GM19468 (cell line): ENCODE measurements around the gene DIP2C.
"Not testable (repeated sequence)": the region's sequence is repeated elsewhere in the genome, so short reads cannot be mapped to it uniquely, and the experiment has no call there.

ENCODE experiments used
- ATAC-seq: cut with Tn5 transposase; IDR thresholded peaks from one replicate; pipeline ENCODE4 v1.9.1; 2021; ENCODE audit warnings: mild to moderate bottlenecking, moderate library complexity, moderate number of reproducible peaks; ENCODE audit not compliant: unreplicated experiment; ENCODE audit errors: extremely low read depth

DIP2C gene

DNA sequence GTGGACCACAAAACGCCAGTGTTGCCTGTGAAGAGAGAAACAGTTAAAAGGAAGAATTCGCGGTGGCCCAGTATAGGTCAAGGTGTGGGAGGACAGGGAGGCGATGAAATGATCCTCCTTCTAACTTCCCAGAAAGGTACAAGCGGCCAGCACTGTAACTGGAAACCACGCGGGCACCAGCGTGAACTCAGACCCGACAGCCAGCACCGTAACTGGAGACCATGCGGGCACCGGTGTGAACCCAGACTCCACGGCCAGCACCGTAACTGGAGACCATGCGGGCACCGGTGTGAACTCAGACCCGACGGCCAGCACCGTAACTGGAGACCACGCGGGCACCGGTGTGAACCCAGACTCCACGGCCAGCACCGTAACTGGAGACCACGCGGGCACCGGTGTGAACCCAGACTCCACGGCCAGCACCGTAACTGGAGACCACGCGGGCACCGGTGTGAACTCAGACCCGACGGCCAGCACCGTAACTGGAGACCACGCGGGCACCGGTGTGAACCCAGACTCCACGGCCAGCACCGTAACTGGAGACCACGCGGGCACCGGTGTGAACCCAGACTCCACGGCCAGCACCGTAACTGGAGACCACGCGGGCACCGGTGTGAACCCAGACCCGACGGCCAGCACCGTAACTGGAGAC, 57.2 kb downstream of the DIP2C start:
- ATAC-seq: not testable (repeated sequence)

- ATAC-seq: no peak
Measured at GRCh38 chr10:631266-631665, 58.2 kb downstream of the DIP2C start.

DNA sequence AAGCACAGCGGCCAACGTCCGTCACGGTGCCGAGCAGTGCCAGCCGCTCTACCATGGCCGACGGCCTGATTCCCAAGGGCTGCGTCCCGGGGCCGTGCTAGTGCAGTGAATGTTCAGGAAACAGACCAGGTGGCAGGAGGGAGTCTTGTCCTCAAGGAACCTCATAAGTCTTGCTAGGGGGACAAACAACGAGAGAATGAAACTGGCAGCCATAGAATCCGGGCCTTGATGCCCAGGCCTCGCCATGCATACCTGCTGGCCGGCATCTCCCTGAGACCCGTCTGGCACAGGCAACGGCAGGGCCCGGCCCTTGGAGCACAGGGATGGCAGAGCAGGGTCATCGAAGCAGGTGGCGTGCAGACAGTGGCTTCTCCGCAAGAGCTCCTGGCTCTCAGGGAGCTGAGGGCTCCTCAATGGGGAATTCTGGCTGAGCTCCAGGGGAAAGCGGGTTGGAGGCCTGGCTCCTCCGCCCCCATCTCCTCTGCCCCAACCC, 58.8 kb downstream of the DIP2C start:
- no peak for ATAC-seq

DNA sequence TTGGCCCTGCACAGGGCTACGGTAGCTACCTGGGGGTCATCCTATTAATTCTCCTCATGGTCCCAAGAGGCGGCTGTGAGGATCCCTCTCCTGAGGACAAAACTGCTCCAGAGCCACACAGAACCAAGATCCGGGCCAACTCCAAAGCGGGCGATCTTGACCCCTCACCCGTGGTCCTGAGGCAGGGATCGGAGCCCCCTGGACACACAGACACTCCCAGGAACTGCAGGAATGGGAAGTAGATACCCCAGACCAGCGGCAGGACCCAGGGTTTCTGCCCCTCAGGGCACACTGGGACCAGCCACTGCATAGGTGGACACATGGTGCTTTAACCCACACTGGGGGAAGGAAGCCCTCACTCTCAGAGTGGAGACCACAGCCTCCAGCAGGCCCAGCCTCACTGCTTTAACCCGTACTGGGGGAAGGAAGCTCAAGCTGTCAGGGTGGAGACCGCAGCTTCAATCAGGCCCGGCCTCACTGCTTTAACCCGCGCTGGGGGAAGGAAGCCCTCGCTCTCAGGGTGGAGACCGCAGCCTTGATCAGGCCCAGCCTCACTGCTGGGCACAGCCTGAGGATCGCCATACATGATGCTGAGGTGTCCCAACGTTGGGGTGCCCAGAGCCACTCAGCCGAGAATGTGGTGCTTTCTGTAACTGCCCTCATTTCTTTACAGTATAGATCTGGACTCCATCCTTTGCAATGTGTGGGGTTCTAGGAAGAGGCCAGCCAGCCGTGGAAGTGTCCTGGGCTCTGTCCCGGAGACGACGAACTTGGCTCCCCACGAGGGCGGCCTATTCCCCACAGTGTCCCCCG, 60.1 kb downstream of the DIP2C start:
- no peak for ATAC-seq

- ATAC-seq: no peak
Measured at GRCh38 chr10:628386-629045, 61.0 kb downstream of the DIP2C start.

GRCh38 chr10:627032-627992, 62.2 kb downstream of the DIP2C start:
- ATAC-seq: no peak

GRCh38 chr10:625751-626711, 63.4 kb downstream of the DIP2C start:
- ATAC-seq: no peak

DNA sequence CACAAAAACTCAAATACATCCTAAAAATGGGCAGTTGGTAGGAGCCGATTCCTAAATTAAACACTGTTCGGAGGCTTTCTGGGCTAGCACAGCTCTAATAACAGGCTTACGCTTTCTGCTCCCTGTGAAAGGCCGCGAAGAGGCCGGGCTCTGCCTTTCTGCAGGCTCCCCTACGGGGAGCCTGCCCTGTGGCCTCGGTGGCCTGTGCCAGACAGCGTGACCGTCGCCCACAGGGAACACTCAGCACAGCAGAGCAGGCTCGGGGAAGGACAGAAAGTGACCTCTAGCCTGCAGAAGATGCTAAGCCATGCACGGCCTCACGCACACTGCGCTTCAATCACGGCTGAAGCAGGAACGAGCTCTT, 64.2 kb downstream of the DIP2C start:
- ATAC-seq: no peak

DNA sequence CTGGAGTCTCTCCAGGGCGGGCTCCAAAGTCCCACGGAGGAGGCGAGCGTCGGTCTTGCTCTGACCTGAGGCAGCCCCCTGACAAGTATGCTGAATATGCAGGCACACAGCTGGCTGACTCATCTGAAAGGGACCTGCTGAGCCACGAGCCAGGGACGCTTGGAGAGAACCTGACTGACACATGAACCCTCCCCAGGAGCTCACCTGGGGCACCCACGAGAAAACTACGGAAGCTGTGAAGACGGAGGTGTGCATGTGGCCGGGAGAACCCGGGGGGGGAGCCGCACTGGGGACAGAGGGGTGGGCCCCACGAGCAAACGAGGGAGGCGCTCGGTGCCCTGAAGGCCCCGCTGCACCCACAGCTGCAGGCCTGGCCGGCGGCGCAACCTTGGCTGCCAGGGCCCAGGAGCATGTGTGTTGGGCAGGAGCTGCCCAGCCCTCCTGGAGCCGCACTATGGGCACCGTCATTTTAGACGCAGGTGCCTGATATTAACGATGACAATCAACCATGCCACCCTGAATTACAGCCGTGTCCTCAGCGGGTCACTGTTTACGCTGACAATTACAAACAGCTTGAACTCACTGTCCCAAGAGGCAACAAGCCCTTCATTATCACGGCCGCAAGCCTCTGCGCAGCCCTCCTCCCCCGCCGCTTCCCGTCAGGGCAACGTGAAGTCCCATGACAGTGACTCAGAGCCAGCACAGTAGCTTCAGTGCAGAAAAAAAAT, 64.7 kb downstream of the DIP2C start:
- no peak for ATAC-seq

- ATAC-seq: no peak
Measured at GRCh38 chr10:624312-624604, 65.2 kb downstream of the DIP2C start.

GRCh38 chr10:623477-624311, 65.8 kb downstream of the DIP2C start:
- ATAC-seq: no peak

DNA sequence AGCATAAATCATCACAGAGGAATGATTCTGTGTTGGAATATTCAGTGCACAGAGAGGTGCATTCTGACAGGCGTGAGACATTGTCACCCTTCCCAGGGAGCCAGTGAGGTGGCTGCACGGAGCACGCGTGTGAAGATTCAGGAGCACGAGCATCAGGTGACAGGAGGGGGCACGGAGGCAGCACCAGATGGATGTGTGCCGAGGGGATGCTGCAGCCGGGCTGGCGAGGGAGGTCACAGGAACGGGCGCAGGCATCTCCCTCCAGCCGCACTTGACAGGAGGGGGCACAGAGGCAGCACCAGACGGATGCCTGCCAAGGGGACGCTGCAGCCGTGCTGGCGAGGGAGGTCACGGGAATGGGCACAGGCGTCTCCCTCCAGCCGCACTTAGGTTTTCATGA, 66.5 kb downstream of the DIP2C start:
- ATAC-seq: no peak

DNA sequence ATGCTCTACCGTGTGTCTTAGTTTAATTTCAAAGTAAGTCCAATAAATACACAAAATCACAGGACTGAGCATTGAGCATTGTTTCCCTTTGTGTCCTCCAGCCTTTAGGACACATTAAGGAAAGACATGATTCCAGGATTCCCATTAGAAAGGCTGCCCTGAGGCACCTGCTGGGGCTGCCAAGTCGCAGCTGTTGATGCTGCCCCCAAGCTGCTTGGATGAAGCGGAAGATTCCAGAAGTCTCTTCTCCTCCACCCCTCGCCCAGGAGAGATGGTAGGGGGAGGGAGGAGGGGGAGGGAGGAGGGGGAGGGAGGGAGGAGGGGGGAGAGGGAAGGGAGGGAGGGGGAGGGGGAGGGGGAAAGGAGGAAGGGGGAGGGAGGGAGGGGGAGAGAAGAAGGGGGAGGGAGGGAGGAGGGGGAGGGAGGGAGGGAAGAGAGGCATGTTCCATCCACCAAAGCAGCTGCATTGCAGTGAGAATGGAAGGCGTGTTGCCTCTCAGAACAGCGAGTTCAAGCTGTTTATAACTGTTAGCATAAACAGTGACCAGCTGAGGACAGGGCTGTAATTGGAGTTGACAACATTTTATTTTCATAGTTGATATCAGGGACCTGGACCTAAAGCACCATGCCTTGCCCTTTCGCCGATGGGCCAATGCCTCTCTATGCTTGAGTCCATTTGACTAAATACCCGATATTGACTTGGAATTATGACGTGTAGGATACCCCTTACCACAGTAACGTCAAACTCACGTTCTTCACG, 67.3 kb downstream of the DIP2C start:
- ATAC-seq: no peak

DNA sequence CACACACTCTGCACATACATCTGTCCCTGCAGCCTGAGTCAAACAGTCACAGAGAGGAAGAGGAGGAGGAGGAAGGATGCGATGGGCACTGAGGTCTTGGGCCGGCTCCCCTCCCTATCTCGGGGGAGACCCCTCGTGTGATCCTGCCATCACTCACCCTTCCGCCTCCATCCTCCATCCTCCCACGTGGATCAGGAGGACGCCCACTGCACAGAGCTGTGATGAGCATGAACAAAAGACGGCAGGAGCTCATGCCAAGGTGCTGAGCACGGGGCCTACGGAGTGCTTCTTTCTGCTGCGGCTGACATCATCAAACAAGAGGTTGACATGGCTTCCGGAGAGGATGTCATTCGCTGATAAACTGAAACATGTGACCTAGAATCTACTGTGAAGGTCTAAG, 68.0 kb downstream of the DIP2C start:
- no peak for ATAC-seq

DNA sequence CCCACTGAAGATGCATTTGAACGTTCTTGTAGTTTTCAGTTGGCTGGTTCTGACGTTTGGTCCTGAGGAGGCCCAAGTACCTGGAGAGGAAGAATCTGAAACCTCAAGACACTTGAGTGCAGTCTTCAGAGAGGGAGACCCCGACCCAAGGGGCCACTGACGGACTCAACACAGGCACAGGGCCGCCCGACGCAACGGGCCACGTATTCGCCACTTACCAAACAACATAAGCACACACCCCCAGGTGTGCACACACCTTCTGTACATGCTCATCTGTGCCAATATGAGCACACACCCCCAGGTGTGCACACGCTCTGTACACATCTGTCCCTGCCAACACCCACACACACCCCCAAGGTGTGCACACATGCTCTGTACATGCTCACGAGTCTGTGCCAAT, 68.5 kb downstream of the DIP2C start:
- no peak for ATAC-seq

- peak; percentile 26 for ATAC-seq
Measured at GRCh38 chr10:620417-620816, 69.1 kb downstream of the DIP2C start.

- no peak for ATAC-seq
Measured at GRCh38 chr10:619710-620109, 69.8 kb downstream of the DIP2C start.
